Hepatocyte (in vitro differentiated cells): ENCODE data around the gene ADAMTS20.

Experiments
- EZH2 ChIP-seq: fragments of 200-600 bp; sonication (generic); IDR thresholded peaks from 2 replicates; pipeline ENCODE4 v1.6.1; 2016; ENCODE audit warnings: antibody characterized with exemption, mild to moderate bottlenecking, borderline replicate concordance
- EZH2phosphoT487 ChIP-seq: fragments of 200-600 bp; sonication (generic); IDR thresholded peaks from one replicate; pipeline ENCODE4 v1.6.1; 2018; ENCODE audit warnings: antibody characterized with exemption, mild to moderate bottlenecking, low read depth, moderate library complexity; ENCODE audit not compliant: unreplicated experiment, severe bottlenecking
- TF ChIP-seq, protein P1 (sequence below): fragments of 200-600 bp; sonication (generic); IDR thresholded peaks from 2 replicates; pipeline ENCODE4 v1.5.1; 2016; ENCODE audit warnings: antibody characterized with exemption, mild to moderate bottlenecking; ENCODE audit not compliant: poor library complexity

DNA sequence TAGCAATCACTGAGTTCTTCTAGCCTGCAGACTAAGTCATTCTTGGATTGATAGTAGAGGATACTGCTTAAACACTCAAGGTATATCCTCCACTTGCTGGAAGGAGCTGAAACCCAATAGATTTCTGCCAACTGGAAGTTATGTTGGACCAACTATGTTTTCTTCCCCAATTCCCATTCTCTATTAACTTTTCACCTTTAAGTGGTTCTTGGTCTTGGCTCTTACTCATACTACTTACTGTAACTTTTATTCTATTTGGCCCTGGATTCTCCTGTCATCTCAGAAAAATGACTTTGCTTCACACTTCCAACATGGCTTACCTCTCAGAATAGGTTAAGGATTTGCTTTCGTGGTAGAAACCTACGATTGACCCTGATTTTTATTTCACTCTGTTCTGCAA lies 244.9 kb downstream of the ADAMTS20 start:
- TF ChIP-seq, protein P1, sequence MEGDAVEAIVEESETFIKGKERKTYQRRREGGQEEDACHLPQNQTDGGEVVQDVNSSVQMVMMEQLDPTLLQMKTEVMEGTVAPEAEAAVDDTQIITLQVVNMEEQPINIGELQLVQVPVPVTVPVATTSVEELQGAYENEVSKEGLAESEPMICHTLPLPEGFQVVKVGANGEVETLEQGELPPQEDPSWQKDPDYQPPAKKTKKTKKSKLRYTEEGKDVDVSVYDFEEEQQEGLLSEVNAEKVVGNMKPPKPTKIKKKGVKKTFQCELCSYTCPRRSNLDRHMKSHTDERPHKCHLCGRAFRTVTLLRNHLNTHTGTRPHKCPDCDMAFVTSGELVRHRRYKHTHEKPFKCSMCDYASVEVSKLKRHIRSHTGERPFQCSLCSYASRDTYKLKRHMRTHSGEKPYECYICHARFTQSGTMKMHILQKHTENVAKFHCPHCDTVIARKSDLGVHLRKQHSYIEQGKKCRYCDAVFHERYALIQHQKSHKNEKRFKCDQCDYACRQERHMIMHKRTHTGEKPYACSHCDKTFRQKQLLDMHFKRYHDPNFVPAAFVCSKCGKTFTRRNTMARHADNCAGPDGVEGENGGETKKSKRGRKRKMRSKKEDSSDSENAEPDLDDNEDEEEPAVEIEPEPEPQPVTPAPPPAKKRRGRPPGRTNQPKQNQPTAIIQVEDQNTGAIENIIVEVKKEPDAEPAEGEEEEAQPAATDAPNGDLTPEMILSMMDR, result no peak
- TF ChIP-seq EZH2phosphoT487, result no peak
- TF ChIP-seq EZH2, result no peak
